CD14-positive monocyte (primary cell): ENCODE data around the gene ZNF503. TPM values are rescaled to one million over a fixed set of nuclear protein-coding genes. Genes with fewer than 3 reads are reported as not detected.

Source experiments
- DNase-seq, 3 donors: peaks; one replicate each; pipeline ENCODE4 v3.0.0-alpha.2; 2011 to 2022
- H2AFZ ChIP-seq: 2 replicates; pipeline ENCODE4 v1.6.0; 2012; ENCODE audit warnings: mild to moderate bottlenecking, low read depth, low read length, inconsistent platforms; ENCODE audit not compliant: insufficient read depth, poor library complexity, severe bottlenecking
- H3K27ac ChIP-seq, 2 donors: 1 replicate in 1 of 2; 2 replicates in 1 of 2; pipeline ENCODE4 v1.5.1; 2012 to 2013; ENCODE audit warnings: low read length in 2 of 2, control low read depth in 1 of 2, inconsistent platforms in 1 of 2, low read depth in 1 of 2, mild to moderate bottlenecking in 1 of 2
- H3K27me3 ChIP-seq, 2 donors: one replicate each; pipeline versions ENCODE4 v1.6.0 to v1.6.1; 2011 to 2013; ENCODE audit warnings: low read length in 2 of 2; ENCODE audit not compliant: control insufficient read depth in 2 of 2, insufficient read depth in 2 of 2
- H3K36me3 ChIP-seq, 2 donors: replicated peaks in 1 of 2; 1 replicate in 1 of 2; 2 replicates in 1 of 2; pipeline versions ENCODE4 v1.5.1 to v1.6.1; 2012 to 2013; ENCODE audit warnings: low read length in 2 of 2, control low read depth in 1 of 2, inconsistent platforms in 1 of 2, mild to moderate bottlenecking in 1 of 2; ENCODE audit not compliant: insufficient read depth in 2 of 2, control insufficient read depth in 1 of 2
- H3K4me1 ChIP-seq, 2 donors: 1 replicate in 1 of 2; 2 replicates in 1 of 2; pipeline versions ENCODE4 v1.5.1 to v1.6.1; 2012 to 2013; ENCODE audit warnings: low read length in 2 of 2, control low read depth in 1 of 2, inconsistent platforms in 1 of 2, mild to moderate bottlenecking in 1 of 2, moderate library complexity in 1 of 2; ENCODE audit not compliant: insufficient read depth in 2 of 2, control insufficient read depth in 1 of 2
- H3K4me2 ChIP-seq: replicated peaks from 2 replicates; pipeline ENCODE3; 2012; ENCODE audit warnings: low read length, moderate library complexity, mild to moderate bottlenecking; ENCODE audit not compliant: poor library complexity, severe bottlenecking; ENCODE audit errors: extremely low read depth
- H3K4me3 ChIP-seq, 3 experiments: fragments of 200-600 bp in 1 of 3; sonication (generic) in 1 of 3; replicated peaks in 1 of 3; 1 replicate in 2 of 3; 2 replicates in 1 of 3; pipeline ENCODE4 v1.5.1; 2011 to 2013; ENCODE audit warnings: low read length in 3 of 3, mild to moderate bottlenecking in 3 of 3, control low read depth in 2 of 3, low read depth in 2 of 3, inconsistent platforms in 1 of 3, moderate library complexity in 1 of 3
- H3K79me2 ChIP-seq: 2 replicates; pipeline ENCODE4 v1.6.0; 2012; ENCODE audit warnings: mild to moderate bottlenecking, control low read depth, inconsistent platforms, low read length, moderate library complexity; ENCODE audit not compliant: insufficient read depth
- H3K9ac ChIP-seq: 2 replicates; pipeline ENCODE4 v1.6.0; 2017; ENCODE audit warnings: low read length, mild to moderate bottlenecking; ENCODE audit not compliant: insufficient read depth, poor library complexity, severe bottlenecking
- H3K9me3 ChIP-seq, 2 donors: replicated peaks in 1 of 2; 1 replicate in 1 of 2; 2 replicates in 1 of 2; pipeline versions ENCODE4 v1.5.1 to v1.6.1; 2012 to 2013; ENCODE audit warnings: low read length in 2 of 2, control low read depth in 1 of 2; ENCODE audit not compliant: control insufficient read depth in 1 of 2, insufficient read depth in 1 of 2
- H4K20me1 ChIP-seq: 2 replicates; pipeline ENCODE4 v1.6.0; 2012; ENCODE audit warnings: mild to moderate bottlenecking, low read length, control low read depth, moderate library complexity; ENCODE audit not compliant: insufficient read depth
- H3K27ac Mint-ChIP-seq, 7 donors: one replicate each; pipeline ENCODE4 v1.8.0; 2020; ENCODE audit warnings: mild to moderate bottlenecking in 7 of 7, mixed read lengths in 7 of 7, moderate library complexity in 6 of 7, inconsistent platforms in 2 of 7
- H3K27me3 Mint-ChIP-seq, 3 donors: one replicate each; pipeline ENCODE4 v1.8.0; 2021 to 2022; ENCODE audit warnings: low read depth in 3 of 3, mild to moderate bottlenecking in 3 of 3, mixed read lengths in 3 of 3, moderate library complexity in 3 of 3, inconsistent platforms in 1 of 3
- H3K36me3 Mint-ChIP-seq, 2 donors: one replicate each; pipeline ENCODE4 v1.8.0; 2020; ENCODE audit warnings: mixed read lengths in 2 of 2, inconsistent platforms in 1 of 2, mild to moderate bottlenecking in 1 of 2
- H3K4me1 Mint-ChIP-seq: one replicate; pipeline ENCODE4 v1.8.0; 2020; ENCODE audit warnings: mild to moderate bottlenecking, mixed read lengths
- H3K4me3 Mint-ChIP-seq, 2 donors: one replicate each; pipeline ENCODE4 v1.8.0; 2020; ENCODE audit warnings: mild to moderate bottlenecking in 2 of 2, mixed read lengths in 2 of 2, moderate library complexity in 1 of 2
- H3K9me3 Mint-ChIP-seq, 7 donors: one replicate each; pipeline ENCODE4 v1.8.0; 2020 to 2022; ENCODE audit warnings: mixed read lengths in 7 of 7, mild to moderate bottlenecking in 6 of 7, moderate library complexity in 6 of 7, inconsistent platforms in 2 of 7
- CTCF ChIP-seq: fragments of 200-600 bp; IDR thresholded peaks from one replicate; pipeline ENCODE4 v1.8.0; 2022; ENCODE audit warnings: antibody characterized with exemption, mild to moderate bottlenecking
- WGBS: methylation state at CpG from one replicate; pipeline ENCODE4 v1.1.5; 2013; ENCODE audit warnings: missing lambda C conversion rate; ENCODE audit not compliant: insufficient coverage; 5-methylcytosine and 5-hydroxymethylcytosine counted together
- intact Hi-C, 2 donors: fragments of 100-400 bp; cut with micrococcal nuclease; formaldehyde crosslinking; loops; one replicate each; pipeline versions ENCODE4 v1.15.0 to v1.15.1; 2023
- polyA plus RNA-seq, 3 donors: library from polyadenylated mRNA; depleted of rRNA in 1 of 3; unstranded in 2 of 3; stranded (reverse) in 1 of 3; fragments of 300-500 nt in 2 of 3; fragments of >200 nt in 1 of 3; fragmentation: Illumina TruSeq in 2 of 3; gene quantifications; 1 replicate in 2 of 3; 2 replicates in 1 of 3; pipeline ENCODE4 v1.2.3, GENCODE V29; 2012 to 2021

The ZNF503 gene
- polyA plus RNA-seq, 3 donors = 0.65 to 7.2 (median 1.3) TPM

GRCh38 chr10:75437693-75438092, 36.1 kb upstream of the ZNF503 start:
- Histone ChIP-seq H3K9me3 (no peaks in the 10 kb centered on the region), H2AFZ (no peak overlapping the region), H3K79me2 (peaks cover 100% of the 10 kb centered on the region), H4K20me1 (peaks cover 50% of the 10 kb centered on the region), H3K36me3 (peaks cover 22 to 44% of the 10 kb centered on the region in 2 donors), H3K4me1 (peaks cover 18 to 23% of the 10 kb centered on the region in 2 donors), H3K4me3 (no peak overlapping the region), H3K27ac (no peak overlapping the region), H3K27me3 (no peaks in the 10 kb centered on the region), H3K9ac (no peak overlapping the region), H3K4me2 (no peak overlapping the region)
- Mint-ChIP-seq H3K27me3 (peaks cover 0 to 2% (median 0%) of the 10 kb centered on the region in 3 donors), H3K27ac (no peak overlapping the region), H3K4me1 (peaks cover 54% of the 10 kb centered on the region), H3K36me3 (peaks cover 35 to 46% of the 10 kb centered on the region in 2 donors), H3K4me3 (no peak overlapping the region), H3K9me3 (peaks cover 0 to 6% (median 2%) of the 10 kb centered on the region in 7 donors)
- no peak for DNase-seq
- intact Hi-C loops = no loop called here
- WGBS = 92% methylated on average over 3 of the region's 3 CpGs
- no peak for TF ChIP-seq CTCF

GRCh38 chr10:75436896-75437295, 35.3 kb upstream of the ZNF503 start:
- peaks cover 26 to 31% of the 10 kb centered on the region in 2 donors for H3K4me1 ChIP-seq
- H3K9me3 Mint-ChIP-seq = peaks cover 0 to 1% (median 0%) of the 10 kb centered on the region in 7 donors
- peaks cover 0 to 2% (median 0%) of the 10 kb centered on the region in 3 donors for H3K27me3 Mint-ChIP-seq
- H4K20me1 ChIP-seq = peaks cover 50% of the 10 kb centered on the region
- no peaks in the 10 kb centered on the region for H3K27me3 ChIP-seq
- TF ChIP-seq CTCF = no peak
- DNase-seq = no peak
- H3K9me3 ChIP-seq = no peaks in the 10 kb centered on the region
- intact Hi-C loops = no loop called here
- no peak overlapping the region for H3K4me2 ChIP-seq
- peaks cover 100% of the 10 kb centered on the region for H3K79me2 ChIP-seq
- H3K27ac Mint-ChIP-seq = no peak overlapping the region
- no peak overlapping the region for H2AFZ ChIP-seq
- no peak overlapping the region for H3K4me3 Mint-ChIP-seq
- H3K4me3 ChIP-seq = no peak overlapping the region
- peaks cover 22 to 44% of the 10 kb centered on the region in 2 donors for H3K36me3 ChIP-seq
- H3K4me1 Mint-ChIP-seq = peaks cover 61% of the 10 kb centered on the region
- H3K36me3 Mint-ChIP-seq = peaks cover 30 to 42% of the 10 kb centered on the region in 2 donors
- H3K9ac ChIP-seq = no peak overlapping the region
- no peak overlapping the region for H3K27ac ChIP-seq
